GM12873 (cell line): ENCODE measurements around the gene MFAP1.

Experiments
- TF ChIP-seq, protein P1 (sequence below): IDR thresholded peaks from 2 replicates; pipeline ENCODE4 v1.5.1; 2012; ENCODE audit warnings: low read depth, mild to moderate bottlenecking, moderate library complexity, low read length, control low read depth; ENCODE audit not compliant: insufficient read depth; ENCODE audit errors: missing control alignments

MFAP1 gene

DNA sequence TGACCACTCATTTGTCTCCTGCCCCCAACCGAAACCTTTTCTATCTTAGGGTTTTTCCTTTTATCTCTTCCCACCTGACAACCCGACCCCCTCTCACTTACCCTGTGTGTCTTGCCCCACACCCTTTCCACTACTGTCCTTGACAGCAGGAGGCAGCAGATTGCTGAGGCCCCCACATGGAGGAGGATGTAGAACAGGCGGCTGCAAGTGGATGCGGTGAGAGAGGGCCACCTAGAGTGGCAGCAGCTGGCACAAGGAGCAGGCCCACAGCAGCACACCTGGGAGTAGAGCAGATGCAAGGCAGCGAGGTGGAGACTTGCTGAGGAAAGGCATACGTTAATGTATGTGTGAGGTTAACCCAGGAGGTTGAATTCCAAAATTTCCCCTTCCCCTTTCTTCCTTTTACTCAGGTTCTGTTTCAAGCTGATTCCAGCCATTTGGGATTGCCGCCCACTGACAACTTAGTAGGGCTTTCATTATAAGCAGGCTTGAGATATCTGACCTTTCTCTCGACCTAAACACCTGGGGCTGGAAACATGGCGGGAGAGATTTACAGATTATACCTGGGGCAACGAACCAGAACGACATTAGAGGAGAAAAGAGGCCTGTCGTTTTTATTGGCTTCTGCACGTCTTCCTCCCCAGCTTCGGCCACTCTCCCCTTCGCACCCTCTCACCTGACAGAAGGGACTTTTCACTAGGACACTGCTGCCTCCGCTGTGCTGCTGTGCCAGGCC, 25.1 kb downstream of the MFAP1 start:
- TF ChIP-seq, protein P1, sequence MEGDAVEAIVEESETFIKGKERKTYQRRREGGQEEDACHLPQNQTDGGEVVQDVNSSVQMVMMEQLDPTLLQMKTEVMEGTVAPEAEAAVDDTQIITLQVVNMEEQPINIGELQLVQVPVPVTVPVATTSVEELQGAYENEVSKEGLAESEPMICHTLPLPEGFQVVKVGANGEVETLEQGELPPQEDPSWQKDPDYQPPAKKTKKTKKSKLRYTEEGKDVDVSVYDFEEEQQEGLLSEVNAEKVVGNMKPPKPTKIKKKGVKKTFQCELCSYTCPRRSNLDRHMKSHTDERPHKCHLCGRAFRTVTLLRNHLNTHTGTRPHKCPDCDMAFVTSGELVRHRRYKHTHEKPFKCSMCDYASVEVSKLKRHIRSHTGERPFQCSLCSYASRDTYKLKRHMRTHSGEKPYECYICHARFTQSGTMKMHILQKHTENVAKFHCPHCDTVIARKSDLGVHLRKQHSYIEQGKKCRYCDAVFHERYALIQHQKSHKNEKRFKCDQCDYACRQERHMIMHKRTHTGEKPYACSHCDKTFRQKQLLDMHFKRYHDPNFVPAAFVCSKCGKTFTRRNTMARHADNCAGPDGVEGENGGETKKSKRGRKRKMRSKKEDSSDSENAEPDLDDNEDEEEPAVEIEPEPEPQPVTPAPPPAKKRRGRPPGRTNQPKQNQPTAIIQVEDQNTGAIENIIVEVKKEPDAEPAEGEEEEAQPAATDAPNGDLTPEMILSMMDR: no peak

DNA sequence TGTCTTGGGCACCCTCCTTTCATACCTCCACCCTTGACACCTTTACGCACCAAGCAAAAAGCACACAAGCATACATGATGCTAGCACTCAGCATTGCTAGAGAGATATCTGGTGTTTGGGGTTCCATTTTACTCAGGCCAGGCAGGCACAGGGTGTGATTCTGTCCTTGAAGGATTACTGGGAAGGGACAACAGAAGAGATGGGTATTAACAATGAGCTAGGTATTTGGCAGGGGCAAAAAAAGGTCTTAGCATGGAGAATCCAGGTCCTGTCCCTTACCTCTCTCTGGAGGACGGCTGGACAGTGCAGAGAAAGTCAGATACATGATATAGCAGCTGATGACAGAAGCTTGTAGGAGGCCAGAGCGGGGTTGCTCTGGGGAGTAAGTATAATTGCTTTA, 27.9 kb downstream of the MFAP1 start:
- TF ChIP-seq, protein P1: no peak

DNA sequence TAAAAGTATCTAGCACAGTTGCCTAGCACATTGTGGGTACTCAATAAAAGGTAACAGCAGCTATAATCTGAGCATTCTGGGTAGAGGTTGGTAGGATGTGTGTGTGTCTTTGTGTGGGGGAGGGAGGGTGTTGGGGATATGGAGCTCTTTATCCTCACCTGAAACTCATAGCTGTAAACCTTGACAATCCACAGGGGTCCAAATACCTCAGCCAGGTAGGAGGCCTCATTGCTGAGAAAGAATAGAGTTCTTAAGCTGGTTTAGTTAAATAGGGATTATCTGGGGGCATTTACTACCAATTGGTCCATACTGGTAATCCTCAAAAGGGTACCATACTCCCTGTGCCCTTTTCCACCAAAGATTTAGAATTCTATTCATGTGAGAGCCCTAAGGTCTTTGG, 28.5 kb downstream of the MFAP1 start:
- TF ChIP-seq, protein P1: no peak

DNA sequence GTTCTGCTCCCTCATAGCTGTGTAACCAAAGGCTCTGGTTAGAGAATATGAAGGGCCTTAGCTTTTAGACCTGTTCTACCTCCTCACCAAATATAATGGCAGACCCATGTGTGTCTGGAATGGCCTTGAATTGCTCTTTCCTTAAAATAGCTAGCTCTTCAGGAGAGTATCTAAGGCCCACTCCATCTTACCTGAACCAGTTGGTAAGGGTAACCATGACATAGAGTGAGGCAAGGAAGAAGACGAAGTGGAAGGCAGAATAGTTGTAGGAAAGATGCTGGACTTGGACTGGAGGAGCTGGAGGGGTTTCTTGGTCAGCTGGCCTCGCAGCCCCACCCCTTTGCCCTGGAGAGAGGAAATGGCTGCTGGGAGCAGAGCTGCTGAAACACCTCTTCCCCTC, 29.3 kb downstream of the MFAP1 start:
- TF ChIP-seq, protein P1: no peak

DNA sequence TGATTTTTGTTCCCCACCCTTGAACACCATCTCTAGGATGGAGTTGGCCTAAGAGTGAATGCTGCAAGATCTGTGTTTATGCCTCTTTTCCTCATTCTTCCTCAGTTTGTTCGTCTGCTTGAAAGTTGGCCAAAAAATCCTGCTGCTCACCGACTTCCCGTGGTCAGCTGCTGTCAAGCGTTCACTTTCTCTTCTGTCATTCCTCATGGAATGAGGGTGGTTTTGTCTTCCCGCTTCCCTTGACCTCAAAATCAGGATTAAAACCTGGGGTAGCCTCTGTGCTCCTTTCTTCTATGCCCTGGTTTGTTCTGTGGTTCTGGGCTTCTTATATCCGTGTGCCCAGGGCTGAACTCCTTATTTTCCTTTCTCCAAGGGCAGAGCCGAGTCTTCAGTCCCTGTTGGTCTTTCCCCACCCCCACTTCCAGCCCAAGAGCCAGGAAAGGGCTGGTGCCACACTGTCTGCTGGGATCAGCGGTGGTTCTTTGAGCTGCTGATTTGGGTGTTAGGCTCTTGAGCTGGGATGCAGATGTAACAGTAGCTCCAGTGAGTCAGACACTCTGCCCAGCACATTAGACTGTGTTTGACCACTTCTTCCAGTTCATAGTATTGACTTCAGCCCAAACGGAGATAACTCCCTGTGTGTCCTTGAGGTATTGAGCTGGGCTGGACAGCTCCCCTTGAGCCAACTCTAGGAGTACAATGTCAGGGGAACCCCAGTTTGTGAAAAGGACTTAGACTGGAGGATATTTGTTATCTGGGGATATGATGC, 30.0 kb downstream of the MFAP1 start:
- TF ChIP-seq, protein P1: no peak

DNA sequence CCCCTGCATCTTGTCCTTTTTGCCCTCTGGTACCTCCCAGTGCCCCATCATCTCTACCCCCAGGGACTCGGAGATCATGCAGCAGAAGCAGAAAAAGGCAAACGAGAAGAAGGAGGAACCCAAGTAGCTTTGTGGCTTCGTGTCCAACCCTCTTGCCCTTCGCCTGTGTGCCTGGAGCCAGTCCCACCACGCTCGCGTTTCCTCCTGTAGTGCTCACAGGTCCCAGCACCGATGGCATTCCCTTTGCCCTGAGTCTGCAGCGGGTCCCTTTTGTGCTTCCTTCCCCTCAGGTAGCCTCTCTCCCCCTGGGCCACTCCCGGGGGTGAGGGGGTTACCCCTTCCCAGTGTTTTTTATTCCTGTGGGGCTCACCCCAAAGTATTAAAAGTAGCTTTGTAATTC, 30.8 kb downstream of the MFAP1 start:
- TF ChIP-seq, protein P1: no peak

DNA sequence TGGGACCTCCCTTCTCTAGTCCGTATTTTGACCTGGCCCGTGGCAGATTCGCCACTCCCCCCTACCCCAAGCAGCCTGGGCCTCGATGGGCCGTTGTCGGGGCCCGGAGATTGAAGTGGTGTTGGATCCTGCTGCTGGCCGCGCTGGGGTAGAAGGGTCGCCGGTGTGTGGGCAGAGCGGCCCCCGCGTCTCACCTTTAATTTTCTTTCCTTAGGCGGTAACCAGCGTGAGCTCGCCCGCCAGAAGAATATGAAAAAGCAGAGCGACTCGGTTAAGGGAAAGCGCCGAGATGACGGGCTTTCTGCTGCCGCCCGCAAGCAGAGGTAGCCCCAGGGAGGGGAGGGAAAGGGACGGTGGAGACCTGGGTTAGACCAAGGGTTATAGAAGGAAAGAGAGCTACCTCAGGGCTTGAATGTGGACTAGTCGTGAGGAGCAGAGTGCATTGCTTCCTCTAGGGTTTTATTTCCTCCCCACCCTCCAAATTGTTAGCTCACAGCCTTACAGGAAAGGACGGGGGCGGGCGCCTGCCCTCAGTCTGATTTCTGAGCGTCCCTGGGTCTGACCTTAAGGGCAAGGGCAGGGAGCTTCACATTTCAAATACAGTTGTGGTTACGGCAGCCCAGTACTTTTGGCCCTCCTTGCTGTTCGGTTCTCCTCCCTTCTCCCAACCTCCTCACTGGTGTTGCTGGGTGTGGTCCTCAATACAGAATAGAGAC, 31.6 kb downstream of the MFAP1 start:
- TF ChIP-seq, protein P1: no peak
